ENCODE measurements around the gene AIF1.

Gene AIF1

DNA sequence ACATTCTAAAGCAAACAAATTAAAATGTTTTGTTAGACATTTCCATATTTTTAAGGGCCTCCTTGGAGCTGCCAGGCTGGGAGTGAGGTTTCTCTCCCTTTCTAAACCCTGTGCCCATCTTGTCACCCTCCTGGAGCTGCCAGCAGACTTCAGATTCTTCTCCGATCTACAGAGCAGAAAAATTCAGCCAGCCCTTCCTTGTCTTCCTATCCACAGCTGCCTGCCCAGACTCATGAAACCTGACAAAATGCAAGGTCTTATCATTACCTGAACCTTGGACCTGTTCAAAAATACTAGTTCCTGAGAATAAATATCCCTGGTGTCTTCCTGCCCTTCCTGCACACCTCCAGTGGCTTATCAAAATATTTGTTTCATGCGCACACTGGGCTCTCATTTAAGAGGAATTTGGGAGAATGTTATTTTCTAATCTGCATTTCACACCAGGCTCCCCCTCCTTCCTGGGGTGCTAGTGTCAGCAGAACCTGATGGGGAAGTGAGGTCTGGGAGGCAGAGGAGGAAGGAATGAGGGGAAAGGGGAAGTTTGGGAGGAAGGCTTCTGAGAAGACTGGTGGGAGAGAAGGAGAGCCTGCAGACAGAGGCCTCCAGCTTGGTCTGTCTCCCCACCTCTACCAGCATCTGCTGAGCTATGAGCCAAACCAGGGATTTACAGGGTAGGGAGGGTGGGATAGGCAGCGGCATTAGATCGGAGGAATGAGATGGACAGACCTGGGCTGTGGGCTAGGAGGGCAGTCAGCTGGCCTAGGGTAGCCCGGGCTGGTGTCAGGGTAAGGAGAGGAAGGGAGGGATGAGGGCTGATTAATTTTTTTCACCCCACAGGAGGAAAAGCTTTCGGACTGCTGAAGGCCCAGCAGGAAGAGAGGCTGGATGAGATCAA is at the start of gene AIF1:
Gene AIF1, plus strand, starts transcription at position 551 of the 895 bp plus-strand sequence. Its CDS starts 96 bp downstream, at position 647.
- no peak for DNase-seq (ENCODE audit: low spot score)

GRCh38 chr6:31567531-31568370 is 47.3 kb upstream of the AIF1 start:
- no peak for DNase-seq (ENCODE audit: low spot score)

- DNase-seq (ENCODE audit: low spot score), result no peak
Measured at GRCh38 chr6:31568537-31568961, 46.5 kb upstream of the AIF1 start.

DNA sequence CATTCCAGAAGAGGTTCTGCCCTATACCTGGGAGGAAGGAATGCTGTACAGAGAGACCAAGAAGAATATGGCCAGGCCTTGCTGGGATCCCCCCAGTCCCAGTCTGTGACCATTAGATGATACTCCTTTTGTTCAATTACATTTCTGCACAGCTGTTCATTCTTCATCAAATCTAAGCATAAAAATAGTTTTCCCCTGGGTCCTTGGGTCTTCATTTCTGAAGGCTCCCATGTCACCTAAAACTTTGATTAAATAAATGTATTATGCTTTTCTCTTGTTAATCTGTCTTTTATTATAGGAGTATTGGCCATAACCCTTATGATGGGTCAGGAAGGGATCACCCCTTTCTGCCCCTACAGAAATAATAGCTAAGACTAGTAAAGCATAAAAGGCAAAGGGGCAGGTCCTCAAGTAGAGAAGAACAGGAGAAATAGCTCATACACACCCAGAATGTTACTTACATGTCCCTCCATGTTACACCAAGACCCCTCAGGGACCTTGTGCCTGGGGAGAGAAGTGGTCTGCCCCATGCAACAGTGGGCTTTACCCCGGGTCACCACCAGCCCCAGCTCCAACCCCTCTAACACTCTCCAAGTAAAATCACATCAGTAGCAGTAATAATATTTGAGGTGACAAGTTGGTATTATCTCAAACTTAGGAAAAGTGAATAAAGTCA is 45.0 kb upstream of the AIF1 start:
- DNase-seq (ENCODE audit: low spot score), result no peak

DNA sequence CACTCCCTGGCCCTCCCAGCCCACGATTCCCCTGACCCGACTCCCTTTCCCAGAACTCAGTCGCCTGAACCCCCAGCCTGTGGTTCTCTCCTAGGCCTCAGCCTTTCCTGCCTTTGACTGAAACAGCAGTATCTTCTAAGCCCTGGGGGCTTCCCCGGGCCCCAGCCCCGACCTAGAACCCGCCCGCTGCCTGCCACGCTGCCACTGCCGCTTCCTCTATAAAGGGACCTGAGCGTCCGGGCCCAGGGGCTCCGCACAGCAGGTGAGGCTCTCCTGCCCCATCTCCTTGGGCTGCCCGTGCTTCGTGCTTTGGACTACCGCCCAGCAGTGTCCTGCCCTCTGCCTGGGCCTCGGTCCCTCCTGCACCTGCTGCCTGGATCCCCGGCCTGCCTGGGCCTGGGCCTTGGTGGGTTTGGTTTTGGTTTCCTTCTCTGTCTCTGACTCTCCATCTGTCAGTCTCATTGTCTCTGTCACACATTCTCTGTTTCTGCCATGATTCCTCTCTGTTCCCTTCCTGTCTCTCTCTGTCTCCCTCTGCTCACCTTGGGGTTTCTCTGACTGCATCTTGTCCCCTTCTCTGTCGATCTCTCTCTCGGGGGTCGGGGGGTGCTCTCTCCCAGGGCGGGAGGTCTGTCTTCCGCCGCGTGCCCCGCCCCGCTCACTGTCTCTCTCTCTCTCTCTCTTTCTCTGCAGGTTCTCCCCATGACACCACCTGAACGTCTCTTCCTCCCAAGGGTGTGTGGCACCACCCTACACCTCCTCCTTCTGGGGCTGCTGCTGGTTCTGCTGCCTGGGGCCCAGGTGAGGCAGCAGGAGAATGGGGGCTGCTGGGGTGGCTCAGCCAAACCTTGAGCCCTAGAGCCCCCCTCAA is 42.8 kb upstream of the AIF1 start, which contains the start of gene LTA:
Gene LTA, plus strand, starts transcription at position 249 of the 871 bp plus-strand sequence. Its CDS starts 454 bp downstream, at position 703.
- no peak for DNase-seq (ENCODE audit: low spot score)

- DNase-seq (ENCODE audit: low spot score), result peak; percentile 17
Measured at GRCh38 chr6:31573239-31574105, 41.6 kb upstream of the AIF1 start.

GRCh38 chr6:31574106-31575061 is 40.6 kb upstream of the AIF1 start:
- no peak for DNase-seq (ENCODE audit: low spot score)

DNA sequence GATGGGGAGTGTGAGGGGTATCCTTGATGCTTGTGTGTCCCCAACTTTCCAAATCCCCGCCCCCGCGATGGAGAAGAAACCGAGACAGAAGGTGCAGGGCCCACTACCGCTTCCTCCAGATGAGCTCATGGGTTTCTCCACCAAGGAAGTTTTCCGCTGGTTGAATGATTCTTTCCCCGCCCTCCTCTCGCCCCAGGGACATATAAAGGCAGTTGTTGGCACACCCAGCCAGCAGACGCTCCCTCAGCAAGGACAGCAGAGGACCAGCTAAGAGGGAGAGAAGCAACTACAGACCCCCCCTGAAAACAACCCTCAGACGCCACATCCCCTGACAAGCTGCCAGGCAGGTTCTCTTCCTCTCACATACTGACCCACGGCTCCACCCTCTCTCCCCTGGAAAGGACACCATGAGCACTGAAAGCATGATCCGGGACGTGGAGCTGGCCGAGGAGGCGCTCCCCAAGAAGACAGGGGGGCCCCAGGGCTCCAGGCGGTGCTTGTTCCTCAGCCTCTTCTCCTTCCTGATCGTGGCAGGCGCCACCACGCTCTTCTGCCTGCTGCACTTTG is 39.6 kb upstream of the AIF1 start, which contains the start of gene TNF:
Gene TNF, plus strand, starts transcription at position 231 of the 567 bp plus-strand sequence. Its CDS starts 177 bp downstream, at position 408.
- peak; percentile 89 for DNase-seq (ENCODE audit: low spot score)

- peak; percentile 7 for DNase-seq (ENCODE audit: low spot score)
Measured at GRCh38 chr6:31575952-31576685, 38.9 kb upstream of the AIF1 start.

DNA sequence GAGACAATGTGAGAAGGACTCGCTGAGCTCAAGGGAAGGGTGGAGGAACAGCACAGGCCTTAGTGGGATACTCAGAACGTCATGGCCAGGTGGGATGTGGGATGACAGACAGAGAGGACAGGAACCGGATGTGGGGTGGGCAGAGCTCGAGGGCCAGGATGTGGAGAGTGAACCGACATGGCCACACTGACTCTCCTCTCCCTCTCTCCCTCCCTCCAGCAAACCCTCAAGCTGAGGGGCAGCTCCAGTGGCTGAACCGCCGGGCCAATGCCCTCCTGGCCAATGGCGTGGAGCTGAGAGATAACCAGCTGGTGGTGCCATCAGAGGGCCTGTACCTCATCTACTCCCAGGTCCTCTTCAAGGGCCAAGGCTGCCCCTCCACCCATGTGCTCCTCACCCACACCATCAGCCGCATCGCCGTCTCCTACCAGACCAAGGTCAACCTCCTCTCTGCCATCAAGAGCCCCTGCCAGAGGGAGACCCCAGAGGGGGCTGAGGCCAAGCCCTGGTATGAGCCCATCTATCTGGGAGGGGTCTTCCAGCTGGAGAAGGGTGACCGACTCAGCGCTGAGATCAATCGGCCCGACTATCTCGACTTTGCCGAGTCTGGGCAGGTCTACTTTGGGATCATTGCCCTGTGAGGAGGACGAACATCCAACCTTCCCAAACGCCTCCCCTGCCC is 38.0 kb upstream of the AIF1 start:
- peak; percentile 8 for DNase-seq (ENCODE audit: low spot score)

GRCh38 chr6:31577579-31577966 is 37.5 kb upstream of the AIF1 start:
- DNase-seq (ENCODE audit: low spot score), result peak; percentile 7

GRCh38 chr6:31578184-31579118 is 36.6 kb upstream of the AIF1 start:
- DNase-seq (ENCODE audit: low spot score), result peak; percentile 97

DNA sequence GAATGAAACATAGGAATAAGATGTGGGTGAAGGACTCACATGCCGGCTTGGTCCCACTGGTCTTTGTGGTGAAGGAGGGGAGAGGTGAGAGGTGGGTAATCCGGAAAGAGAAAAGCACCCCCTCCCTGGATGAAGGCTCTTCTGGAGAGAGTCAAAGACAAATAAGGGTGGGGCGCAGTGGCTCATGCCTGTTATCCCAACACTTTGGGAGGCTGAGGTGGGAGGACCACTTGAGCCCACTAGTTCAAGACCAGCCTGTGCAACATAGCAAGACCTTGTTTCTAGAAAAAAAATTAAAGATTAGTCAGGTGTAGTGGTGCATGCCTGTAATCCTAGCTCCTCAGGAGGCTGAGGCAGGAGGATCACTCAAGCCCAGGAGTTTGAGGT is 35.9 kb upstream of the AIF1 start:
- DNase-seq (ENCODE audit: low spot score), result peak; percentile 46

GRCh38 chr6:31579546-31580437 is 35.2 kb upstream of the AIF1 start:
- peak; percentile 9 for DNase-seq (ENCODE audit: low spot score)

GRCh38 chr6:31580438-31580740 is 34.6 kb upstream of the AIF1 start:
- peak; percentile 3 for DNase-seq (ENCODE audit: low spot score)

Measured in kidney tubule cell (primary cell).